CD4-positive, alpha-beta T cell treated with Interferon gamma for 1 hour (primary cell): Measurements from ENCODE around the gene NDUFB1.

ENCODE experiments used
- DNase-seq: peaks from one replicate; pipeline ENCODE4 v3.0.0-alpha.2; 2020

NDUFB1 gene

DNA sequence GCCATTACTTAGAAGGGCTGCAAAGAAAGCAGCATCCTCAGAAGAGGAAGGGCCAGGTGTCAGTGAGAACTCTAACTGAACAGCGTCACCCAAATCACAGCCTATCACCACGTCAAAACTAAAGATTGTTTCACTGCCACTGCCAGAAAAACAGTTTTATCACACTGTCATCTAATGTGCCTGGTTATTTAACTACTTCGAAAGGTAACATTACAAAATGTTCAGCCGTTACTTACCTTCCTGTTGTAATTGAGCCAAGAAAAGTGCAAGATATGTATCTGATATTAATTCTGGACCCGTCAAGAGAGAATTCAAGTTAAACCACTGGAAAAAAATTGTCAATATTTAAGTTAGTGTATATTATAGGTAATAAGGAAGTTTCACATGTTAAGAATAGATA lies 33.0 kb downstream of the NDUFB1 start:
- no peak for DNase-seq

DNA sequence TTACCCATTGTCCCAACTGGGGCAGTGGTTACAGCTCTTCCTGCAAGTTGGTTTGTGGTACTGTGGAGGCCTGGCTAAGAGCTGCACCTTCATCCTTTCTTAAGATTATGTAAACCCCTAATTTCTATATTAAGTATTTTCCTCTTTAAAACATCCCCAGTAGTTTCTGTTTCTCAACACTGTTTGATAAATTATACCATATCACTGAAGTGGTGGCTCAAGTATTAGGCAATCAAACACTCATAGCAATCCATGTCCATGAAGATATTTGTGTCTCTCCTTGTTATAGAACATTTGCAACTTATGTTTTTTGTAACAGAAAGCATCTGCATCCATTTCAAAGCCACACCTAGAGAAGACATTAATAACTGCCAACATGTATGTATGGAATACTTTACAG lies 47.0 kb downstream of the NDUFB1 start:
- no peak for DNase-seq
